Ascending aorta (tissue), 2 donors: Measurements from ENCODE around the gene PCBP3. TPM values are rescaled to one million over a fixed set of nuclear protein-coding genes. Genes with fewer than 3 reads are reported as not detected.
"Not testable (repeated sequence)": the region's sequence is repeated elsewhere in the genome, so short reads cannot be mapped to it uniquely, and the experiment has no call there.

ENCODE experiments used
- DNase-seq, 2 donors: peaks; one replicate each; pipeline ENCODE4 v3.0.0-alpha.2; 2019; ENCODE audit warnings: low spot score in 2 of 2
- H3K27ac ChIP-seq, 2 donors: fragments of 200-600 bp; sonication (generic); one replicate each; pipeline ENCODE4 v1.5.1; 2016 to 2017; ENCODE audit warnings: mild to moderate bottlenecking in 1 of 2
- H3K27me3 ChIP-seq: fragments of 200-600 bp; sonication (generic); one replicate; pipeline ENCODE4 v1.5.1; 2017
- H3K36me3 ChIP-seq, 2 donors: fragments of 200-600 bp; sonication (generic); one replicate each; pipeline ENCODE4 v1.5.1; 2016
- H3K4me1 ChIP-seq, 2 donors: fragments of 200-600 bp; sonication (generic); one replicate each; pipeline ENCODE4 v1.5.1; 2016 to 2017; ENCODE audit warnings: mild to moderate bottlenecking in 1 of 2
- H3K4me3 ChIP-seq, 2 donors: fragments of 200-600 bp; sonication (generic); one replicate each; pipeline ENCODE4 v1.5.1; 2016 to 2017; ENCODE audit warnings: mild to moderate bottlenecking in 1 of 2
- H3K9me3 ChIP-seq, 2 donors: fragments of 200-600 bp; sonication (generic); one replicate each; pipeline ENCODE4 v1.5.1; 2016
- intact Hi-C: fragments of 100-400 bp; cut with DNase I; formaldehyde crosslinking; loops from one replicate; pipeline ENCODE4 v1.15.1; 2023
- total RNA-seq: library from RNA; depleted of rRNA; stranded (reverse); fragments of >200 nt; gene quantifications from one replicate; pipeline ENCODE4 v1.1.0, GENCODE V29; 2016
- TF ChIP-seq, protein P1 (sequence below), 3 experiments: fragments of 200-600 bp in 2 of 3; fragments of 450-650 bp in 1 of 3; sonication (generic) in 2 of 3; IDR thresholded peaks; one replicate each; pipeline ENCODE4 v1.5.1; 2016 to 2019; ENCODE audit warnings: antibody characterized with exemption in 3 of 3, mild to moderate bottlenecking in 1 of 3, moderate library complexity in 1 of 3

The PCBP3 gene
- total RNA-seq, 1 donor from 2014 or later = not detected

DNA sequence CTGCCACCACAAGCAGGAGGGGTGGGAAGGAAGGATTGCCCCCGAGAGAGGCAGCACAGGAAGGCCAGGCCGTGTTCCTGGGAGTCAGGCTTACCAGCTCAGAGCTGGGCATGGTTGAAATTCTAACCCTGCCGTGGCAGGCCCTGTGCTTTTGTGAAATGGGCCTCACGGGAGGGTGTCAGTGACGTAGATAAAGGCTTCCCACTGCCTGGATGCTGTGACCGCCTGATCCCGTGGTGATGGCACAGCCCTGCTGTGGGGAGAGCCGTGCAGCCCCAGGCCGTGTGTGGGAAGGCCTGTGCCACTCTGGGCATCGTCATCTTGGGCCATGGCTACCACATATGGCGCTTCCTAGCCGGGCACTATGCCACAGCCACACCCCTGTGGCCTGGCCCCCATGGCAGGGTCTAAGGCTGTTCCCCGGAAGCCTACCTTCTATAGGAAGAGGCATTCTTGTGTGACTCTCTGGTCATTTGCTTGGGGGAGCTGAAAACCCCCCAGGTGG lies 161.3 kb downstream of the PCBP3 start:
- no peaks in the 10 kb centered on the region for H3K27me3 ChIP-seq
- no peaks in the 10 kb centered on the region for H3K36me3 ChIP-seq
- no peaks in the 10 kb centered on the region for H3K4me1 ChIP-seq
- TF ChIP-seq, protein P1, sequence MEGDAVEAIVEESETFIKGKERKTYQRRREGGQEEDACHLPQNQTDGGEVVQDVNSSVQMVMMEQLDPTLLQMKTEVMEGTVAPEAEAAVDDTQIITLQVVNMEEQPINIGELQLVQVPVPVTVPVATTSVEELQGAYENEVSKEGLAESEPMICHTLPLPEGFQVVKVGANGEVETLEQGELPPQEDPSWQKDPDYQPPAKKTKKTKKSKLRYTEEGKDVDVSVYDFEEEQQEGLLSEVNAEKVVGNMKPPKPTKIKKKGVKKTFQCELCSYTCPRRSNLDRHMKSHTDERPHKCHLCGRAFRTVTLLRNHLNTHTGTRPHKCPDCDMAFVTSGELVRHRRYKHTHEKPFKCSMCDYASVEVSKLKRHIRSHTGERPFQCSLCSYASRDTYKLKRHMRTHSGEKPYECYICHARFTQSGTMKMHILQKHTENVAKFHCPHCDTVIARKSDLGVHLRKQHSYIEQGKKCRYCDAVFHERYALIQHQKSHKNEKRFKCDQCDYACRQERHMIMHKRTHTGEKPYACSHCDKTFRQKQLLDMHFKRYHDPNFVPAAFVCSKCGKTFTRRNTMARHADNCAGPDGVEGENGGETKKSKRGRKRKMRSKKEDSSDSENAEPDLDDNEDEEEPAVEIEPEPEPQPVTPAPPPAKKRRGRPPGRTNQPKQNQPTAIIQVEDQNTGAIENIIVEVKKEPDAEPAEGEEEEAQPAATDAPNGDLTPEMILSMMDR (IDR thresholded peaks at IDR 0.05) = no peak
- H3K4me3 ChIP-seq = no peak overlapping the region
- intact Hi-C loops = no loop called here
- H3K27ac ChIP-seq = no peak overlapping the region
- no peak for DNase-seq
- H3K9me3 ChIP-seq = no peaks in the 10 kb centered on the region

DNA sequence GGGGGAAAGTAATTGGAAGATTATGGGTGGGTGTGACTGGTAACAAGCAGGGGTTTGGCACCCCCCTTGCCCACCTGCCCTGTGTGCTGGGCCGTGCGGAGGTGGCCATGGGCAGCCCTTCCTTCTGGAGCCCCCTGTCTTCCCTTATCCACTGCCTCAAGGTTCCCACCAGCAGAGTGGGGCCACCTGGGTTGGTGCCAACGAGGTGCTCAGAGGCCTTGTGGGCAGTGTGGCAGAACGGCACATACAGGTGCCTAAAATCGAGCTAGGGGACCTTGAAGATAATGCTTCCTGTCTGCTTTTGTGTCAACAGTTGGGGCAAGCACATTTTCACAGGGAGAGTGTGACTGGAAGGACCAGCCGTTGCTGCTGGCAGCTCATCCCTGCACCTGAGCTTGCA lies 161.8 kb downstream of the PCBP3 start:
- Histone ChIP-seq H3K9me3 (no peaks in the 10 kb centered on the region), H3K4me1 (no peaks in the 10 kb centered on the region), H3K27me3 (no peaks in the 10 kb centered on the region), H3K27ac (no peak overlapping the region), H3K36me3 (no peaks in the 10 kb centered on the region), H3K4me3 (no peak overlapping the region)
- intact Hi-C loops = no loop called here
- DNase-seq = no peak
- TF ChIP-seq, protein P1 (IDR thresholded peaks at IDR 0.05) = no peak

DNA sequence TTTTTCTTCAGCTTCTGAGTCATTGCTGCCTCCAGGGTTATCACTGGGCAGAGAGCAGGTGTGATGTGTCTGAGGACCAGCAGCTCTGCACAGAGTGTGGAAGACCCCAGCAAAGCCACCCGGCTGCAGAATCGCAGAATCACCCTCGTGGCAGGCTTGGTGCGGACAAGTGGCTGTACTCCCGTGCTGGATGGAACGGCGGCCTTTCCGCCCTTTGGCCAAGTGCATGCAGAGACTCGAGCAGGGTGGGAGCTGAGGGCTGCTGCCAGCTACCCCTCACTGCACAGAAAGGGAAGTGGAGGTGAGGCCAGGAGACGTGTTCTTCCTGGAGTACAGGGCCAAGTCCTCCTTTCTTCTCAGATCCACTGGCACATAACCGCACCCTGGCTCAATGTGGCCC lies 162.5 kb downstream of the PCBP3 start:
- Histone ChIP-seq H3K9me3 (no peaks in the 10 kb centered on the region), H3K4me1 (no peaks in the 10 kb centered on the region), H3K27me3 (no peaks in the 10 kb centered on the region), H3K4me3 (no peak overlapping the region), H3K27ac (no peak overlapping the region), H3K36me3 (no peaks in the 10 kb centered on the region)
- intact Hi-C loops = no loop called here
- TF ChIP-seq, protein P1 (IDR thresholded peaks at IDR 0.05) = no peak
- no peak for DNase-seq

DNA sequence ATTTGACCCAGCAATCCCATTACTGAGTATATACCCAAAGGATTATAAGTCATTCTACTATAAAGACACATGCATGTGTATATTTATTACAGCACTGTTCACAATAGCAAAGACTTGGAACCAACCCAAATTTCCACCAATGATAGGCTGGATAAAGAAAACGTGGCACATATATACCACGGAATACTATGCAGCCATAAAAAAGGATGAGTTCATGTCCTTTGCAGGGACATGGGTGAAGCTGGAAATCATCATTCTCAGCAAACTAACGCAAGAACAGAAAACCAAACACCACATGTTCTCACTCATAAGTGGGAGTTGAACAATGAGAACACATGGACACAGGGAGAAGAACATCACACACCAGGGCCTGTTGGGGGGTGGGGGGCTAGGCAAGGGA lies 165.1 kb downstream of the PCBP3 start:
- H3K36me3 ChIP-seq, H3K27me3 ChIP-seq, H3K27ac ChIP-seq, H3K4me3 ChIP-seq, H3K4me1 ChIP-seq, DNase-seq, intact Hi-C loops, H3K9me3 ChIP-seq: not testable (repeated sequence)

DNA sequence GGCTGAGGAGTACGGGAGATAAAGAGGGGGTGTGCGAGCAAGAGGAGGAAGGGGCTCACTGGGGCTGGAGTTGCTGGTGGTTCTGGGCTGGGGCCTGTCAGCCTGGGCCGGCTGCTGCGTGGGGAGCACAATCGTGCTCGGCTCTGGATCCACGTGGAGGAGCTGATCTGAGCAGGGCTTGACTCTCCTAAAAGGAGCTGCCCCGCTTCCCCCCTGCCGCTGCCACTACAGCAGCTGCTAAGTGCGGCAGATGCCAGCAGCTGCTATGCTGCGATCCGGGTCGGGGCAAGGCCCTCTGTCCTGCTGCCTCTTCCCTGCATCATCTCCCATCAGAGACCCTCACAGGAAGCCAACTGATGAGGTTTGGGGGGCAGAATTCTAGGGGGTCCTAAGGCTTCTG lies 165.9 kb downstream of the PCBP3 start:
- H3K27me3 ChIP-seq = no peaks in the 10 kb centered on the region
- no peaks in the 10 kb centered on the region for H3K9me3 ChIP-seq
- intact Hi-C loops = no loop called here
- H3K36me3 ChIP-seq = no peaks in the 10 kb centered on the region
- no peak overlapping the region for H3K4me3 ChIP-seq
- TF ChIP-seq, protein P1 (IDR thresholded peaks at IDR 0.05) = no peak
- H3K27ac ChIP-seq = no peak overlapping the region
- no peaks in the 10 kb centered on the region for H3K4me1 ChIP-seq
- no peak for DNase-seq

DNA sequence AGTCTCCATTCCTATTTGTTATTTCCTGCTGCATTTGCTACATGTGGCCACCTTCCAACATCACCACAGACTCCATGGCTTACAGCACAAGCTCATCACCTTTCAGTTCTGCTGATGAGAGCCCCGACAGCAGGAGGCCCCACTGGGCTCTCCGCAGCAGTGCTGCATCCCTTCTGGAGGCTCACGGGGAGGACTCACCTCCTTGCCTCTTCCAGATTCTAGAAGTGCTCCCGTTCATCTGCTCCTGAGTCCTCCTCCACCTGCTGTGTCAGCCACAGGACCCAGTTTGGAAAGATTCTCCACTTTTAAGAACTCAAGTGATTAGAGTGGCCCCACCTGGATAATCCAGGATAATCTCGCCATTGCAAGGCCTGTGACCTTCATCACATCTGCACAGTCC lies 167.6 kb downstream of the PCBP3 start:
- no peaks in the 10 kb centered on the region for H3K4me1 ChIP-seq
- DNase-seq = no peak
- no peaks in the 10 kb centered on the region for H3K36me3 ChIP-seq
- no peak overlapping the region for H3K4me3 ChIP-seq
- no peaks in the 10 kb centered on the region for H3K27me3 ChIP-seq
- TF ChIP-seq, protein P1 (IDR thresholded peaks at IDR 0.05) = no peak
- H3K9me3 ChIP-seq = no peaks in the 10 kb centered on the region
- intact Hi-C loops = no loop called here
- H3K27ac ChIP-seq = no peak overlapping the region

DNA sequence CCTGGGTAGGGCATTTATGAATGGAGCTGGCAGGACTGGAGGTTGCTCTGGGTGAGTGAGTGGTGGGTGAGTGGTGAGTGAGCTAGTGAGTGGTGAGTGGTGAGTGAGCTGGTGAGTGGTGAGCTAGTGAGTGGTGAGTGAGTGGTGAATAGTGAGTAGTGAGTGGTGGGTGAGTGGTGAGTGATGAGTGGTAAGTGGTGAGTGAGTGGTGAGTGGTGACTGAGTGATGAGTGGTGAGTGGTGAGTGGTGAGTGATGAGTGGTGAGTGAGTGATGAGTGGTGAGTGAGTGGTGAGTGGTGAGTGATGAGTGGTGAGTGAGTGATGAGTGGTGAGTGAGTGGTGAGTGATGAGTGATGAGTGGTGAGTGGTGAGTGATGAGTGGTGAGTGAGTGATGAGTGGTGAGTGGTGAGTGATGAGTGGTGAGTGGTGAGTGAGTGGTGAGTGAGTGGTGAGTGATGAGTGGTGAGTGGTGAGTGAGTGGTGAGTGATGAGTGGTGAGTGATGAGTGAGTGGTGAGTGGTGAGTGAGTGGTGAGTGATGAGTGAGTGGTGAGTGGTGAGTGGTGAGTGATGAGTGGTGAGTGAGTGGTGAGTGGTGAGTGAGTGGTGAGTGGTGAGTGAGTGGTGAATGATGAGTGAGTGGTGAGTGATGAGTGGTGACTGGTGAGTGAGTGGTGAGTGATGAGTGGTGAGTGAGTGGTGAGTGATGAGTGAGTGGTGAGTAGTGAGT lies 170.8 kb downstream of the PCBP3 start:
- intact Hi-C loops, H3K27ac ChIP-seq, DNase-seq, H3K4me3 ChIP-seq, H3K9me3 ChIP-seq, H3K36me3 ChIP-seq, H3K4me1 ChIP-seq, H3K27me3 ChIP-seq: not testable (repeated sequence)

DNA sequence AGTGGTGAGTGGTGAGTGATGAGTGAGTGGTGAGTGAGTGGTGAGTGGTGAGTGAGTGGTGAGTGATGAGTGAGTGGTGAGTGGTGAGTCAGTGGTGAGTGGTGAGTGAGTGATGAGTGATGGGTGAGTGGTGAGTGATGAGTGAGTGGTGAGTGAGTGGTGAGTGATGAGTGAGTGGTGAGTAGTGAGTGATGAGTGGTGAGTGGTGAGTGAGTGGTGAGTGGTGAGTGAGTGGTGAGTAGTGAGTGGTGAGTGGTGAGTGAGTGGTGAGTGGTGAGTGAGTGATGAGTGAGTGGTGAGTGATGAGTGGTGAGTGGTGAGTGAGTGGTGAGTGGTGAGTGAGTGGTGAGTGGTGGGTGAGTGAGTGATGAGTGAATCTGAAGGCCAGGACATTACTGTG lies 172.3 kb downstream of the PCBP3 start:
- DNase-seq, H3K36me3 ChIP-seq, H3K4me3 ChIP-seq, H3K9me3 ChIP-seq, H3K4me1 ChIP-seq, intact Hi-C loops, H3K27ac ChIP-seq, H3K27me3 ChIP-seq: not testable (repeated sequence)
